Neural progenitor cell (in vitro differentiated cells): Measurements from ENCODE around the gene JUND. TPM values are rescaled to one million over a fixed set of nuclear protein-coding genes. Genes with fewer than 3 reads are reported as not detected.
A peak's percentile ranks its signal among the peaks of the same experiment; 100 is the strongest.

Experiments used
- DNase-seq: peaks from one replicate; pipeline ENCODE4 v3.0.0-alpha.2; 2016; ENCODE audit warnings: low spot score
- H2AFZ ChIP-seq: fragments of 200-600 bp; sonication (generic); replicated peaks from 2 replicates; pipeline ENCODE4 v1.6.1; 2016; ENCODE audit warnings: antibody characterized with exemption
- H3F3A ChIP-seq: fragments of 200-600 bp; sonication (generic); 2 replicates; pipeline ENCODE4 v1.6.1; 2016; ENCODE audit warnings: antibody characterized with exemption, low read depth
- H3K27ac ChIP-seq: fragments of 200-600 bp; sonication (generic); 2 replicates; pipeline ENCODE4 v1.5.1; 2016; ENCODE audit warnings: mild to moderate bottlenecking
- H3K27me3 ChIP-seq: fragments of 200-600 bp; sonication (generic); 2 replicates; pipeline ENCODE4 v1.6.1; 2016; ENCODE audit warnings: mild to moderate bottlenecking, moderate library complexity
- H3K36me3 ChIP-seq: fragments of 200-600 bp; sonication (generic); 2 replicates; pipeline ENCODE4 v1.5.1; 2016
- H3K4me1 ChIP-seq: fragments of 200-600 bp; sonication (generic); 2 replicates; pipeline ENCODE4 v1.6.1; 2016; ENCODE audit warnings: mixed run types
- H3K4me2 ChIP-seq: fragments of 200-600 bp; sonication (generic); 2 replicates; pipeline ENCODE4 v1.6.1; 2016
- H3K4me3 ChIP-seq: fragments of 200-600 bp; sonication (generic); 2 replicates; pipeline ENCODE4 v1.5.1; 2016
- H3K79me2 ChIP-seq: fragments of 200-600 bp; sonication (generic); 2 replicates; pipeline ENCODE4 v1.6.1; 2016; ENCODE audit warnings: low read depth
- H3K9ac ChIP-seq: fragments of 200-600 bp; sonication (generic); 2 replicates; pipeline ENCODE4 v1.6.1; 2016
- H3K9me3 ChIP-seq: fragments of 200-600 bp; sonication (generic); 2 replicates; pipeline ENCODE4 v1.5.1; 2016; ENCODE audit warnings: low read depth
- H4K20me1 ChIP-seq: fragments of 200-600 bp; sonication (generic); 2 replicates; pipeline ENCODE4 v1.6.1; 2016; ENCODE audit warnings: low read depth
- H3K27ac Mint-ChIP-seq: 3 replicates; pipeline ENCODE4 v1.8.0; 2021; ENCODE audit warnings: mixed read lengths
- H3K27me3 Mint-ChIP-seq: 2 replicates; pipeline ENCODE4 v1.8.0; 2022; ENCODE audit warnings: low read depth, mild to moderate bottlenecking, inconsistent platforms, moderate library complexity, mixed read lengths; ENCODE audit not compliant: insufficient read depth
- H3K36me3 Mint-ChIP-seq: 3 replicates; pipeline ENCODE4 v1.8.0; 2021; ENCODE audit warnings: mixed read lengths
- H3K4me1 Mint-ChIP-seq: 3 replicates; pipeline ENCODE4 v1.8.0; 2021; ENCODE audit warnings: mixed read lengths
- H3K4me3 Mint-ChIP-seq: 3 replicates; pipeline ENCODE4 v1.8.0; 2021; ENCODE audit warnings: mild to moderate bottlenecking, moderate library complexity, mixed read lengths
- H3K9me3 Mint-ChIP-seq: 3 replicates; pipeline ENCODE4 v1.8.0; 2020; ENCODE audit warnings: mixed read lengths
- EZH2 ChIP-seq: fragments of 200-600 bp; sonication (generic); IDR thresholded peaks from 2 replicates; pipeline ENCODE4 v1.6.1; 2017; ENCODE audit warnings: antibody characterized with exemption, mild to moderate bottlenecking, moderate library complexity
- EZH2phosphoT487 ChIP-seq: fragments of 200-600 bp; sonication (generic); IDR thresholded peaks from 2 replicates; pipeline ENCODE4 v1.6.1; 2017; ENCODE audit warnings: antibody characterized with exemption
- total RNA-seq: library from RNA; depleted of rRNA; stranded (reverse); fragments of >200 nt; gene quantifications from 2 replicates; pipeline ENCODE4 v1.2.3, GENCODE V29; 2015; ENCODE audit warnings: low replicate concordance
- TF ChIP-seq, protein P1 (sequence below): fragments of 200-600 bp; sonication (generic); IDR thresholded peaks from 2 replicates; pipeline ENCODE4 v1.5.1; 2017; ENCODE audit warnings: antibody characterized with exemption, mild to moderate bottlenecking

The JUND gene
- total RNA-seq, 1 donor from 2014 or later, result 51.7 TPM

DNA sequence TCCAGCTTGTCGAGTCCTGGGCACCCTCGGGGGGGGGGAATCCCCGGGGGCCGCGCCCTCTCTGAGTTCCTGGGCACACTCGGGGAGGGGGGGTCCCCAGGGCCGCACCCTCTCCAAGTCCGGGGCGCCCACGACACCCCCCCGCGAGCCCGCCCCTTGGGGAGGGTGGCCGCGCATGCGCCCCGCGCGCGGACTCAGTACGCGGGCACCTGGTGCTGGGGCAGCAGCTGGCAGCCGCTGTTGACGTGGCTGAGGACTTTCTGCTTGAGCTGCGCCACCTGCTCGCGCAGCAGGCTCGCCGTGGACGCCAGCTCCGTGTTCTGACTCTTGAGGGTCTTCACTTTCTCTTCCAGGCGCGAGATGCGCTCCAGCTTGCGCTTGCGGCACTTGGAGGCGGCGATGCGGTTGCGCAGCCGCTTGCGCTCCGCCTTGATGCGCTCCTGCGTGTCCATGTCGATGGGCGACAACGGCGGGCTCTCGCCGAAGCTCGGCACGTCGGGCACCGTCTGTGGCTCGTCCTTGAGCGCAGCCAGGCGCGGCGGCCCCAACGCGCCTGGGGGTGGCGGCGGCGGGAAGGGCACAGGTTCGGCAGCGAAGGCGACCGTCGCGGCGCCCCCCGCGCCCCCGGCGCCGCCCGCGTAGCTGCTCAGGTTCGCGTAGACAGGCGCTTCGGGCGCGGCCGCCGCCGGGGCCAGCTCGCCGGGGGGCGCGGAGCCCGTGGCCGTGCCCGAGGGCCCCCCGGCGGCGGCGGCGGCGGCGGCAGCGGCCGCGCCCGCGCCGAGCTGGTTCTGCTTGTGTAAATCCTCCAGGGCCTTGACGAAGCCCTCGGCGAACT lies 958 bp downstream of the JUND start:
- Histone ChIP-seq H3K27ac (peak overlapping the region; percentile 94), H2AFZ (no peak overlapping the region), H3K79me2 (peaks cover 53% of the 10 kb centered on the region), H3K27me3 (no peaks in the 10 kb centered on the region), H3K4me3 (peak overlapping the region; percentile 99), H3K9ac (peak overlapping the region; percentile 96), H4K20me1 (peaks cover 48% of the 10 kb centered on the region), H3F3A (peaks cover 44% of the 10 kb centered on the region), H3K9me3 (no peaks in the 10 kb centered on the region), H3K4me1 (no peaks in the 10 kb centered on the region), H3K4me2 (peak overlapping the region; percentile 90), H3K36me3 (no peaks in the 10 kb centered on the region)
- peak; percentile 81 for DNase-seq
- peaks cover 31% of the 10 kb centered on the region for H3K4me1 Mint-ChIP-seq
- peak overlapping the region; percentile 96 for H3K4me3 Mint-ChIP-seq
- peaks cover 11% of the 10 kb centered on the region for H3K36me3 Mint-ChIP-seq
- peaks cover 27% of the 10 kb centered on the region for H3K27me3 Mint-ChIP-seq
- TF ChIP-seq EZH2, result no peak
- TF ChIP-seq EZH2phosphoT487, result no peak
- TF ChIP-seq, protein P1, sequence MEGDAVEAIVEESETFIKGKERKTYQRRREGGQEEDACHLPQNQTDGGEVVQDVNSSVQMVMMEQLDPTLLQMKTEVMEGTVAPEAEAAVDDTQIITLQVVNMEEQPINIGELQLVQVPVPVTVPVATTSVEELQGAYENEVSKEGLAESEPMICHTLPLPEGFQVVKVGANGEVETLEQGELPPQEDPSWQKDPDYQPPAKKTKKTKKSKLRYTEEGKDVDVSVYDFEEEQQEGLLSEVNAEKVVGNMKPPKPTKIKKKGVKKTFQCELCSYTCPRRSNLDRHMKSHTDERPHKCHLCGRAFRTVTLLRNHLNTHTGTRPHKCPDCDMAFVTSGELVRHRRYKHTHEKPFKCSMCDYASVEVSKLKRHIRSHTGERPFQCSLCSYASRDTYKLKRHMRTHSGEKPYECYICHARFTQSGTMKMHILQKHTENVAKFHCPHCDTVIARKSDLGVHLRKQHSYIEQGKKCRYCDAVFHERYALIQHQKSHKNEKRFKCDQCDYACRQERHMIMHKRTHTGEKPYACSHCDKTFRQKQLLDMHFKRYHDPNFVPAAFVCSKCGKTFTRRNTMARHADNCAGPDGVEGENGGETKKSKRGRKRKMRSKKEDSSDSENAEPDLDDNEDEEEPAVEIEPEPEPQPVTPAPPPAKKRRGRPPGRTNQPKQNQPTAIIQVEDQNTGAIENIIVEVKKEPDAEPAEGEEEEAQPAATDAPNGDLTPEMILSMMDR, result no peak
- peak overlapping the region; percentile 88 for H3K27ac Mint-ChIP-seq
- peaks cover 4% of the 10 kb centered on the region for H3K9me3 Mint-ChIP-seq

DNA sequence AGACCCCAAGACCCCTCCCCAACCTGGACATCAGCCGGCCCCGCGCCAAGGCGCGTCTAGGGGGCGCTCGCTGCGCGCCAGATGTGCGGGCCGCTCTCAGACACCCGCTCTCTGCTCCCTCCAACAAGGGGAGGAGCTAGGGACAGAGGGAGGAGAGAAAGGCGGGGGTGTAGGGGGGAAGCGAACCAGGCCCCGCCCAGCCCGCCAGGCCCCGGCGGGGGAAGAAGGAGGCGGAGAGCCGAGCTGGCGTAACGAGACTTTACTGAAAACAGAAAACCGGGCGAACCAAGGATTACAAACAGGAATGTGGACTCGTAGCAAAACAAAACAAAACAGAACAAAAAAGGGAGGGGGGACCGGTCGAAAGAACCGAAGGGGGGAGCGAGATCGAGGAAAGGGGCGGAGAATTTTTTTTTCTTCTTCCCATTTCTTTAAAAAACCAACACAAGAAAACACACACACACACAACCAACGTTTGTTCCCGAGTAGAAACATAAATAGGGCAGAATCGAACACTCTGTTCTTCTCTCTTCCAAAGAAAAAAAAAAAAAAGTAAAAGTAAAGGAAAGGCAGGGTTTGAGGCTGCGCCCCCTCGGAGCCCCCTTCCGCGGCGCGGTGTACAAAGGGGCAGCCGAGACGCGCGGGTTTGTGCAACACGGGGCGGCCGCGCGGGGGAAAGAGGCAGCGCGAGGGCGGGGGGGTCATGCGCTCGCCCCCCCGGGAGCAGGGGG lies 1.7 kb downstream of the JUND start:
- no peaks in the 10 kb centered on the region for H3K27me3 ChIP-seq
- H3K27ac ChIP-seq, result peak overlapping the region; percentile 94
- H3K9me3 Mint-ChIP-seq, result peaks cover 4% of the 10 kb centered on the region
- no peaks in the 10 kb centered on the region for H3K4me1 ChIP-seq
- peaks cover 28% of the 10 kb centered on the region for H3K4me1 Mint-ChIP-seq
- H3K9ac ChIP-seq, result peak overlapping the region; percentile 96
- H3K4me3 Mint-ChIP-seq, result peak overlapping the region; percentile 96
- H3K36me3 ChIP-seq, result no peaks in the 10 kb centered on the region
- H3F3A ChIP-seq, result peaks cover 40% of the 10 kb centered on the region
- TF ChIP-seq, protein P1, result peak; percentile 98
- no peak for TF ChIP-seq EZH2phosphoT487
- peaks cover 11% of the 10 kb centered on the region for H3K36me3 Mint-ChIP-seq
- H3K27me3 Mint-ChIP-seq, result peaks cover 27% of the 10 kb centered on the region
- H3K9me3 ChIP-seq, result no peaks in the 10 kb centered on the region
- DNase-seq, result peak; percentile 99
- peak overlapping the region; percentile 99 for H3K27ac Mint-ChIP-seq
- peak overlapping the region; percentile 99 for H3K4me3 ChIP-seq
- peaks cover 56% of the 10 kb centered on the region for H4K20me1 ChIP-seq
- H3K79me2 ChIP-seq, result peaks cover 57% of the 10 kb centered on the region
- peak overlapping the region; percentile 90 for H3K4me2 ChIP-seq
- H2AFZ ChIP-seq, result no peak overlapping the region

DNA sequence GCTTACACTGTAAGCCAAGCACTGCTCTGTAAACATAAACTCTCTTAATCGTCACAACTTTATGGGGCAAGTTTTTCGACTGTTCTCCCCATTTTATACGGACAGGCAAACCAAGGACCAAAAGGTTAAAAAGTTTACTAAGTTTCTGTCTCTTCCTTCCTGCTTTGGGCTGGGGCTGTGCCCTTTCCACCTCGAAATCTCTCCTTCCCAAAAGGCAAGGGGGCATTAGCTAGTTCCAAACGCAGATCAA lies 2.2 kb downstream of the JUND start:
- DNase-seq, result no peak
- Histone ChIP-seq H2AFZ (no peak overlapping the region), H3K4me1 (no peaks in the 10 kb centered on the region), H3F3A (peaks cover 40% of the 10 kb centered on the region), H3K4me2 (peak overlapping the region; percentile 90), H3K27me3 (no peaks in the 10 kb centered on the region), H3K9ac (peak overlapping the region; percentile 31), H3K79me2 (peaks cover 57% of the 10 kb centered on the region), H3K9me3 (no peaks in the 10 kb centered on the region), H3K36me3 (no peaks in the 10 kb centered on the region), H3K4me3 (peak overlapping the region; percentile 99), H4K20me1 (peaks cover 60% of the 10 kb centered on the region), H3K27ac (no peak overlapping the region)
- Mint-ChIP-seq H3K27ac (peak overlapping the region; percentile 99), H3K27me3 (peaks cover 27% of the 10 kb centered on the region), H3K4me1 (peaks cover 25% of the 10 kb centered on the region), H3K4me3 (peak overlapping the region; percentile 96), H3K36me3 (peaks cover 11% of the 10 kb centered on the region), H3K9me3 (peaks cover 4% of the 10 kb centered on the region)
- TF ChIP-seq EZH2phosphoT487, result no peak
- no peak for TF ChIP-seq EZH2
- TF ChIP-seq, protein P1, result no peak
